ENCODE results near the gene SEC14L1. TPM values are rescaled to one million over a fixed set of nuclear protein-coding genes. Genes with fewer than 3 reads are reported as not detected.

The SEC14L1 gene
- total RNA-seq, 1 experiment from 2014 or later, result 58.6 TPM

DNA sequence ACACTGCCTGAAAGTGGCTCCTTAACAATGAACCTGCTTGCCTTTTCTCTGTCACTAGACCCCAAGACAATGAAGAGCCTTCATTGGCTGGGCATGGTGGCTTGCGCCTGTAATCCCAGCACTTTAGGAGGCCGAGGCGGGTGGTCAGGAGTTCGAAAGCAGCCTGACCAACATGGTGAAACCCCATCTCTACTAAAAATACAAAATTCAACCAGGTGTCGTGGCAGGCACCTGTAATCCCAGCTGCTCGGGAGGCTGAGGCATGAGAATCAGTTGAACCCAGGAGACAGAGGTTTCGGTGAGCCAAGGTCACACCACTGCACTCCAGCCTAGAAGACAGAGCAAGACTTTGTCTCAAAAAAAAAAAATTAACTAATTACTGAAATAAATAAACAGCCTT, 45.3 kb upstream of the SEC14L1 start:
- Mint-ChIP-seq H3K36me3 (ENCODE audit: insufficient read depth in 1 of 3, low read depth in 3 of 3) (peaks cover 21 to 77% (median 72%) of the 10 kb centered on the region in 3 experiments; a peak in 6 of 7 replicates), H3K27ac (no peak overlapping the region; a peak in 1 of 7 replicates), H3K27me3 (ENCODE audit: low read depth) (no peaks in the 10 kb centered on the region), H3K4me3 (no peak overlapping the region), H3K4me1 (peaks cover 13 to 16% of the 10 kb centered on the region in 2 experiments), H3K9me3 (no peaks in the 10 kb centered on the region)
- Histone ChIP-seq H4K5ac (ENCODE audit: insufficient read length, low read depth, low read length) (no peak overlapping the region), H4K20me1 (ENCODE audit: control insufficient read depth, insufficient read depth, insufficient read length) (no peaks in the 10 kb centered on the region), H2BK120ac (ENCODE audit: low read depth, low read length, poor library complexity, severe bottlenecking) (no peak overlapping the region), H3K9me3 (ENCODE audit: control insufficient read depth, low read depth, low read length) (no peaks in the 10 kb centered on the region), H3T11ph (ENCODE audit: low read length) (no peak overlapping the region), H3K23me2 (ENCODE audit: insufficient read length, low read depth, low read length, poor library complexity, severe bottlenecking) (no peaks in the 10 kb centered on the region), H4K8ac (replicated peaks; ENCODE audit: insufficient read length, low read depth, low read length) (no peak overlapping the region), H4K91ac (ENCODE audit: insufficient read length, low read depth, low read length) (no peak overlapping the region), H3K9ac (ENCODE audit: extremely low read depth, insufficient read length, low read length) (no peak overlapping the region), H2BK20ac (ENCODE audit: low read depth, low read length, poor library complexity, severe bottlenecking) (no peak overlapping the region), H3K79me1 (ENCODE audit: insufficient read depth, low read depth, low read length, poor library complexity, severe bottlenecking) (no peaks in the 10 kb centered on the region), H3K27me3 (ENCODE audit: insufficient read depth, low read length) (no peaks in the 10 kb centered on the region), H2BK12ac (ENCODE audit: insufficient read length, low read depth, low read length) (no peak overlapping the region), H3K23ac (ENCODE audit: insufficient read length, low read depth, low read length) (no peak overlapping the region), H3K18ac (ENCODE audit: insufficient read length, low read depth, low read length) (no peak overlapping the region), H2AFZ (ENCODE audit: low read length) (no peak overlapping the region), H3K14ac (ENCODE audit: insufficient read depth, low read length) (no peak overlapping the region), H3K27ac (ENCODE audit: insufficient read length, low read depth, low read length) (no peak overlapping the region), H3K4me1 (ENCODE audit: insufficient read depth, low read length) (peaks cover 2% of the 10 kb centered on the region; the same call in 1 of the 2 replicates), H3K79me2 (ENCODE audit: insufficient read depth, low read length) (no peaks in the 10 kb centered on the region), H2BK5ac (ENCODE audit: insufficient read length, low read length) (no peak overlapping the region), H3K4me2 (ENCODE audit: insufficient read depth, insufficient read length, low read length) (no peak overlapping the region), H3K4ac (ENCODE audit: low read depth, low read length) (no peak overlapping the region), H2BK15ac (ENCODE audit: low read depth, low read length) (no peak overlapping the region), H2AK5ac (ENCODE audit: insufficient read length, low read length) (no peak overlapping the region), H3K56ac (ENCODE audit: insufficient read length, low read depth, low read length) (no peak overlapping the region)
- WGBS (ENCODE audit: extremely low coverage, insufficient read length, low lambda C conversion rate), result no CpG with 5 or more reads among the region's 7 CpGs
- no peak for DNase-seq
- TF ChIP-seq CTCF (conservative IDR thresholded peaks at IDR 0.05), result no peak
